ENCODE data around the gene COTL1.
A peak's percentile ranks its signal among the peaks of the same experiment; 100 is the strongest.

The COTL1 gene

DNA sequence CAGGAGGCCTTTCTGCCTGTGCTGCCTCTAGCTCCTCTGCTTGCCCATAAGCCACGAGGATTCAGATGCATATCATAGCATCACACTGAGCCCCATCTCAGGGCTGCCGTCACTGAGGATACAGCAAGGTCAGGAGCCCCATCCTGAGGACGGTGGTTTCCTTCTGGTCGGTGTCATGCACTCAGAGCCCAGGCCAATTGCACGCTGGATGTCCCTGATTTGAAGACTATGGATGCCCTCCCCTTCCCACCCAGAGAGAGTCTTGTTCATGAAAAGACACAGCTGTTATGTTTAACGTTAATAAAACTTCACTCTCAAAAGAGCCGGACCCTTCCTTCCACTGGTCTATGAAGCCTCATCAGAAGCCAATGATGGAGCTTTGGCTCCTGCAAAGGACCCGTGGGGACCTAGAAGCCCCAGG, 19.9 kb downstream of the COTL1 start:
- DNase-seq (ENCODE audit: low read depth in 2 of 2, low spot score in 1 of 2), result no peak

DNA sequence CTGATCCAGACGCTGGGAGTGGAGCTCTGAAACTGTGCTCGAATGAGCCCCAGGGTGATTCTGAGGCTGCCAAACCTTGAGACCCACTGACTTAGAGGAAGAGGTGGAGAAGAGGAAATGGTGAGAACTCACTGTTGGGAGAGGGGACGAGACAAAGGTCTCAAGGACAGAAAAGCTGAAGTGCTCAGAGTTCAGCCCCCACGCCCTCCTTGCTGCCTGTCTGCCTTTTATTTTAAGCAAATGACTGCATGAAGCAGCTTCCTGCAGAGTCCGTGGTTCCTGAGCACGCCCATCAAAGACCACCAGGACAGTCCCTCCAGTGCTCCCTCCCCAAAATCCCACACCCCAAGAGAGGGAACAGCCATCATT, 20.4 kb downstream of the COTL1 start:
- DNase-seq (ENCODE audit: low read depth in 2 of 2, low spot score in 1 of 2), result no peak

DNA sequence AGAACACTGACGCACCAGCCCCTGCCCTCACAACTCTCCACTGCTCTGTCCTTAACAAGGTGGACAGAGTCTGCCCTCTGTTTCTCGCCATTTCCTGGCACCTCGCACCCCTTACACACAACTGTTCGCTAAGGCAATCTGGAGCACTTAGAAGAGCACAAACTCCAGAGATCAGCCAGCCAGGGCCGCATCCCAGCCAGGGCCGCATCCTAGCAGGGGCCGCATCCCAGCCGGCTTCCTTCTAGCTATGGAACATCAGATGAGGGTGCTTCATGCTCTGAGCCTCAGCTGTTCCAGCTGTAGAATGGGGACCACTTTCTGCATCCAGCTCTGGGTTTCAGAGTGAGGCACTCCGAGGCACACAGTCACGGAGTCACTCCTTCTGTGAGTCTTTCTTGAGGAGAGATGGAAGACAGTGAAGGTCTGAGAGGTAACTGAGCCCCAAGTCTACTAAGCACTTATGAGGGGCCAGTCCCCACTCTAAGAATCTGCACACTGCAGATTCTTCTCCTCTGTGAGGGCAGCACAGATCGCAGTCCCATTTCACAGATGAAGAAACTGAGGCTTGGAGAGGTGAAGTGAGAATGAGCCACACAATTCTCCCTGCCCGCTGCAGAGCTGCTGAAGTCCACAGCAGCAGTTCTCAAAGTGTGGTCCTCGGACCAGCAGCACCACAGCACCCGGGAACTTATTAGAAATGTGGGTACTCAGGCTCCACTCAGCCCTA, 20.9 kb downstream of the COTL1 start:
- DNase-seq (ENCODE audit: low read depth in 2 of 2, low spot score in 1 of 2), result no peak

DNA sequence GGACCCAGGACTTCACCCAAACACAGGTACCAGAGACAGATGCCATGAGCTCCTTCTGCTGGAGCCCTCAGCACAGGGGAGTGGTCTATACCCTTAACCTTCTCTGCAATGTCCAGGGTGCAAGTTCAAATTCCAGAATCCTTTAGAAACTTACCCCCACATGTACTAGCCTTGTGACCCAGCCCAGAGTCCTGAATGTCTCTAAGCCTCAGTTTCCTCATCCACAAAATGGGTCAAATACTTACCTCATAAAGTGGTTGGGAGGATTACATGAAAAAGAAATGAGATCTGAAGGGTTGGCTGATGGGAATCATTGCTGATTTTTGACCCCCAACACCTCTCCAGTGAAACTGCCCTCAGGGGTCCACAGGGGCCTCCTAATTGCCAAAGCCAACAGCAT, 21.7 kb downstream of the COTL1 start:
- DNase-seq (ENCODE audit: low read depth in 2 of 2, low spot score in 1 of 2), result no peak

DNA sequence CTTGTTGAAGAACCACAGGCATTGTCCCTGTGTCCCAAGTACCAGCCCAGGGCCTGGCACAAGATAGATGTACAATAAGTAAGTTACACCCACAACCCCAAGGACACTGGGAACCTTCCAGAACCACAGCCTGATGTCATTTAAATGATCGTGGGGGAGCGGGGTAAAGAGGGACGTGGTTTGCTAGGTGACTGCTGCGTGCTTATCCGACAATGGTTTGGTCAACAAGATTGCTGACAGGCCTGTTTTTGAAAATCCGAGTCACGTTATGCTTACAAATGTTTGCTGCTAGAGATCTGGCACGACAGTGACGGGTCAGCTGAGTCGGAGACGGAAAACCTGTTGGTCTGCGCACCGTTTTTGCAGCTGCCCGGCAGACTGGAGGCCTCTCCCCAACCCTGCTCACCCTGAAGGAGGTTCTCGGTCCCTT, 22.8 kb downstream of the COTL1 start:
- DNase-seq (ENCODE audit: low read depth in 2 of 2, low spot score in 1 of 2), result no peak

DNA sequence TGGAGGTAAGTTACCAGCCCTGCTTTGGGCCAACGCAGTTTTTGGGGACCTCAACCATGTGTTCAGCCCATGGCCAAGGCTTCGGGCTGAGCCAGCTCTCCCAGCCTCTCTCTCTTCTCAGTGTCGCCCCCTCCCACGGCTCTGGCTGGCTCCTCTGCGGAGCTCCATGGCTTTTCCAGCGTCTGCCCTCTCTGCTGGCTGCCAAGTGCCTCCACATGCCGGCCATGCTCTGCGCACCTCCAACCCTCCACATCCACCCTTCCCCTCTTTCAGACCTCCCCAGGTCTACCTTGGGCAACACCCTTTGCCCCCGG, 23.2 kb downstream of the COTL1 start:
- DNase-seq (ENCODE audit: low read depth in 2 of 2, low spot score in 1 of 2), result no peak

DNA sequence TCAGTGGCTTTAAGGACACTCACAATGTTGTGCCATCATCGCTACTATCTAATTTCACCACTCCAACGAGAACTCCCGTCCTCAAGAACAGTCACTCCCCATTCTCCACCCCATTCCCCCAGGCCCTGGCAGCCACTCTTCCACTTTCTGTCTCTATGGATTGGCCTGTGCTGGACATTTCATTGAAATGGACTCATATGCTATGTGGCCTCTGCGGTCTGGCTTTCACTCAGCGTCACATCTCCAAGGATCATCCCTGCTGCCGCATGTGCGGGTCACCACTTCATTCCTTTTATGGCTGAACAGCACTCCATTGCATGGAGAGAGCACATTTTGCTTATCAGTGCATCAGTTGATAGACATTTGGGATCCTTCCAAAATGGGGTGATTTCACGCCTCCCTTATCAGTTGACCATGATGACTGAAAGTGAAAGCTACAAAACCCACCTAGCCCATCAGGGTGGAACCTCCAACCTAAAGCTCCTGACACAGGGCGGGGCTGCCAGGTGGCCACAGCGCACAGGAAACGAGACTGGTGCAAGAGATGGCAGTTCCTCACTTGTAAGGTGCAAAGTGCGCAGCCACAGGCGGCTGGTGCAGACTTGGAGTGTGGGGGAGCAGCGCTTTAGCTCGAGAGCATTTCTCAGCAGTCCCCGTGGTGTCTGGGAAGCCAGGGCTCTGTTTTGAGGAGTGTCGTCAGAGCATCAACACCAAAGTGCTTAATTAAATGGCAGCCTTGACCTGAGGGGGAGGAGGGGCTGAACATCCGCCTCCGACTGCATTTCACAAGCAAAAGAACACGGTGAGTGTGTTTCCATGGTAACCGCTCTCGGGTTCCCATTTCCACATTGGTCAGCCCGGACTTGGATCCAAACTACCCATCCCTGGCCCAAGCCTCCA, 23.8 kb downstream of the COTL1 start:
- peak; percentile 51 to 65 for DNase-seq (ENCODE audit: low read depth in 2 of 2, low spot score in 1 of 2)

DNA sequence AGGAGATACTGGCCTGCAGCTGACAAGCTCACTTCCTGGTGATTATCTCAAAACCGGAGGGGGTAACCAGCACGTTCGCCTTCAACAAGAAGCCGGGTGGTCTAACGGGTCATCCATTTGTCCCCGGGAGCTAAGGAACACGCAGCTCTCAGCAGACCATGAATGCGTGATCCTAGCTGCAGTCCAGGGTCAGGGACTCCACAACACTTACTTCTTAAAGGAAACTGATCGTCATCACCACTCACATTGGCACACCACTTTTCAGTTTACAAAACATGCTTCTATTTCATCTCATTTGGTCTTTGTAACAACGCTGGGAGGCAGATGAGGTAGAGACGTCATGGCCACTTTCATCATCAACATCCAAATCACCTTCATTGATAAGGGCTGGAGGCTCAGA, 25.2 kb downstream of the COTL1 start:
- no peak for DNase-seq (ENCODE audit: low read depth in 2 of 2, low spot score in 1 of 2)

DNA sequence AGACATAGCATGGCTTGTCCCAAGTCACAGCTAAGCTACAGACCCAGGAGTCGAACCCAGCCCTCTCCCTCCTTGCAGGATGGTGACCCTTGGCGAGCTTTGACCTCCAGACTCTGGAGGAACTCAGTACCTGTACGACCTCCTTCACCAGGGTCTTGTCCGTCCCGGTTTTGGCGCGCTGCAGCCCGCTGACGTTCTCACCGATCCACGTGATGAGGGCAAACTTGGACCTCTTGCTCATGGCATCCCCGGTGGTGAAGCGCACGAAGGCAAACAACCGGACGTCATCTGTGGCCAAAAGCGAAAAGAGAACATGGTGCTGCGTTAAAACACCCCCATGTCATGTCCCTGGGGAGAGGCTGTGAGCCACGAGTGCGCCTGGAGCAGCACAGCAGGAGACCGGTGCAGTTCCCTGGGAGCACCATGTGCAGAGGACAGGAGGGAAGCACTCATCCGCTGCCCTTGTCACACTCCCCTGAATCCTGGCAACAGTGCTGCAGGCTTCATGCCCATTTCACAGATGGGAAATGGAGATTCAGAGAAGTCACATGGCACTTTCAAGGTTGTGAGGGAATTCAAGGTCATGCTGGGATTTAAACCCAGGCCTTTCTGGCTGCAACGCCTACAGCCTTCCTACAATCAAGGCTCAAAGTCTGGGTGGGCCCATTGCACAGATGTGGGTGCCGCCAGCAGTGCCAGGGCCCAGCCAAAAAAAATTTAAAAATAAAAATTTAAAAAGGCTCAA, 27.7 kb downstream of the COTL1 start:
- DNase-seq (ENCODE audit: low read depth in 2 of 2, low spot score in 1 of 2), result no peak

DNA sequence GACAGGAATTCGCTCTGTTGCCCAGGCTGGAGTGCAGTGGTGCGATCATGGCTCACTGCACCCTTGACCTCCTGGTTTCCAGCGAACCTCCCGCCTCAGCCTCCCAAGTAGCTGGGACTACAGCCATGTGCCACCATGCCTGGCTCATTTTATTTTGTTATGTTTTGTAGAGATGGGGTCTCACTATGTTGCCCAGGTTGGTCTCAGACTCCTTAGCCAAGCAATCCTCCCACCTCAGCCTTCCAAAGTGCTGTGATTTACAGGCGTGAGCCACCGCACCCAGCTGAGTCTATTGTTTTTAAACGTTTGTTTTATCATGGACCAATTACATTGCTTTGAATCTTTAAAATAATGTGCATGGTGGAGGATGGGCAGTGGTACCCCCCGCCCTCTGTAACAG, 28.9 kb downstream of the COTL1 start:
- DNase-seq (ENCODE audit: low read depth in 2 of 2, low spot score in 1 of 2), result no peak

DNA sequence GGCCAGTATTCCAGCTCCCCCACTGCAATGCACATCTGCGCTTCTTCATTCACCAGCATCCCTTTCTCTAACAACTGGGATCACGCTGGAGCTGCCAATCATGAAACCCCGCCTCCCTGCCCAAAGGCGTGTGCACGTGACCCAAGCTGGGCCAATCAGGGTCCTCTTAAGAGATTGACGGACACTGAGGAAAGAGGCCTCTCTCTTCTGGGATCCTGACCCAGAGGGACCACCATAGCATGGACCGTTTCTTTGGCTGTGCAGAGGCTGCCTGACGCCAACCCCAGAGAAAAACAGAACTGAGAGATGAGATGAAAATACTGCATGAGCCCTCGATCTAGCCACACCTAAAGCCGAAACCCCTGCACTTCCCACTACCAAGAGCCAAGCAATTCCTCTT, 32.0 kb downstream of the COTL1 start:
- DNase-seq (ENCODE audit: low read depth in 2 of 2, low spot score in 1 of 2), result no peak

DNA sequence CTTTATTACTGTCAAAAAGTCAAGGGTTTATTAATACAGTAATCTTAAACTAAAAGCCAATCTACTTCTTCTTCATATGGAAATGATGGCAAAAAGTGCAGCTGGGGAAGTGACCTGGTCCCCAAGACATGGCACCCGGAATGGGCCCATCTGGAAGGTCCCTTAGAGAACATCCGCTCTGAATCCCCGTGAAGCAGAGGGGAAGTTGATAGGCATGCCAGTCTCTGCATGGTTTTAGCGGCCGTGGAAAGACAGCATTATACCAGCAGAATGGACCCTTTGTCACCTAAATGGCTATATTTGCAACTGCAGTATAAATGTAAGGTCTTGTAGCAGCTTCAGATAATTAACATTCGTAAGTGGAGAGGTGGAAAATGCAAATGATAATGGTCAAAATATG, 32.4 kb downstream of the COTL1 start:
- no peak for DNase-seq (ENCODE audit: low read depth in 2 of 2, low spot score in 1 of 2)

DNA sequence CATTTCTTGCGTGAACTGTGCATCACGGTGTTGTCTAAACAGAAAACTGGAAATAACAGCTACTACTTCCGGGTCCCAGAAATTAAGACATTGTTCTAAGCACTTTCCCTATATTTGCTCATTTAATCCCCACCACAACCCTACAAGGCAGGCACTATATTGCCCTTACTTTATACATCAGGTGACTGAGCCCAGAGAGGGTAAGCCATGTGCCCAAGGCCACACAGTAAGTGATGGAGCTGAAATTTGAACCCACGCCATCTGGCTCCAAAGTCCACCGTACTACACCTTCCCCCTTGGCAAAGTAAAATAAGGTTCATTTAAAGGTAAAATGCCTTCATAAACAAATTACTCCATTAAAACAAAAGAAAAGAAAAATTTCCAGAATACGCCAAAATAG, 33.2 kb downstream of the COTL1 start:
- DNase-seq (ENCODE audit: low read depth in 2 of 2, low spot score in 1 of 2), result no peak

DNA sequence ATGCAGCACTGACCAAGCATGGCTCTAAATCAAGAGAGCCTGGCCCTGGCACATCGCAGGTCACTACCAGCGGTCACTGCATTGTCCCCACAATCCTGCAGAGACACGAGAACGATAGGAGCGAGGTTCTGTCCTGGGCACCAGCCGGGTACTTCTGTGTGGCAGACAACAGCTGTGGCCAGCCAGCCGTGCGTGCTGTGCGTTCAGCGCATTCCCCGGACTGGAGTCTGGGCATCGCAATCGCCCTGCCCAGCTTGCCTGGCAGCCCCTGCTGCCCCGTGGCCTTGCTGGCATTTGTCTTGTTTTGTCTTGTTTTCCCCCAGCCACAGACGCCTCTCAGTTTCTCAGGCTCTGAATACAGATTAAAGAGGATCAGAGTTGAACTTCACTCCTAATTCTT, 33.9 kb downstream of the COTL1 start:
- DNase-seq (ENCODE audit: low read depth in 2 of 2, low spot score in 1 of 2), result no peak

DNA sequence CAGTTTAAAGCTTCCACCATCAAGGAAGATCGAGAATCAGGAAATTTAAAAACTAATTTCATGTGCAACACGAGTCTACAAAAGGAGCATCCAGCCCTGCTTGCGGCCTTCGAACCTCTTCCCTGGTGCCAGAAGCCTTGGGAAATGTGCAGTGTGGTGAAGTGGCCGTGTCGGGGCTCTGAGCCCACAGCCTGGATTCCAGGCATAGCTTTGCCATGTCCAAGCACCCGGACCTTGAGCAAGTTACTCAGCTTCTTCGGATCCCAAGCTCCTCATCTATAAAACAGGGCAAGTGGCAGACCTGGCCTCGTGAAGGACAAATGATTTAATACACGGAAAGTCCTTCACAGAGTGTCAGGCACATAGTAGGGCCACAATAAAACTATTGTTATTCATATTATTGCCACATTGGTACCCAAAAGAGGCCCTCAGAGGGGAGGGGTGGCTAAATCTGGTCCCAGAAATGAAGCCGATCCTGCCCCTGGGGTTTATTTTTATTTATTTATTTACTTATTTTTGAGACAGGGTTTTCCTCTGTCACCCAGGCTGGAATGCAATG, 34.8 kb downstream of the COTL1 start:
- no peak for DNase-seq (ENCODE audit: low read depth in 2 of 2, low spot score in 1 of 2)

DNA sequence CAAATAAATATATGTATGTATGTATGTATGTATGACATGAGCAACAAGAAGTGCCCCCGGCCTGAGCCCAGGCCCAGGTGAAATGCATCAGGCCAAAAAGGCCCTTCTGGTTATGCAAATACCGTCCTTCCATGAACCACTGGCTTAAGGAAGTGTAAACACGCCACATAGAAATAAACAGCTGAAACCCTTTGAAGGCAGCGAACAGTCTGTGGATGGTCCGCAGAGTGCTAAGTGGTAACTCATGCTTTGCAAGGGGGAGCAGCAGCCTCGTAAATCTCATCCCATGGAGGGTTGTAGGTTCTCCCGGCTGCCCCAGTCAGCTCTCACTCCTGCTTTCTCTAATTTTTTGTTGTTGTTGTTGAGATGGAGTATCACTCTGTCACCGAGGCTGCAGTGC, 36.7 kb downstream of the COTL1 start:
- no peak for DNase-seq (ENCODE audit: low read depth in 2 of 2, low spot score in 1 of 2)

DNA sequence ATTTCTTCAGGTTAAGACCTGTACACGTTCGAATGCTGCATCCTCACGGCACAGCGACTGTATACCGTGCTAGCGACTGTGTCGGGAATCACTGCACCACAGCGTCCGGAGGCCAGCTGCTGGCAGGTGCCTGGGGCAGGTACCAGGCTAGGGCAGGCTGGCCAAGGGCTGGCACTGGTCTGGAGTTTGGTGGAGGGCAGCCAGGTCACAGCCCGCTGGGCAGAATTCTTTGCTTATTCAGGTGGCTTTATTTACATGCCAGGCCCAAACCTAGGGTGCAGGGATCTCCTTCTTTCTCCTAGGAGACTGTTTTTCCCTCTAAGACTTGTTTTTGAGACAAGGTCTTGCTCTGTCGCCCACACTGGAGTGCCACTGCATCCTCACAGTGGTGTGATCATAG, 37.9 kb downstream of the COTL1 start:
- no peak for DNase-seq (ENCODE audit: low read depth in 2 of 2, low spot score in 1 of 2)

DNA sequence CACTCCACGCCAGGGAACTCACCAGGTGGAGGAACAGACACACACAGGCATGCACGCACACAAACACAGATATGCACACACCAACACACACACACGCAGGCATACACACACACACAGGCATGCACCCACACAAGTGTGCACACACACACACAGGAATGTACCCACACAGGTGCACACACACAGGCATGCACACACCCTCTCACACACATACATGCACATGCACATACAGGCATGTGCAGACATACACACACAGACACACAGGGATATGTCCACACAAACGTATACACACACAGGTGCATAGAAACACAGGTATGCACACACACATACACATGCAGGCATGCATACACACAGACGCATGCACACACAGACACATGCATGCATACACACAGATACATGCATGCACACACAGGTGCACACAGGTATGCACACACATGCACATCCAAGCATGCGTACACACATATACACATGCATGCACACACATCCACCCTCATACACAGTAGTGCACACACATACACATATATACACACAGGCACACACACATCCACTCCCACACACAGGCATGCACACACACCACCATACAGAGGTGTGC, 39.2 kb downstream of the COTL1 start:
- DNase-seq (ENCODE audit: low read depth in 2 of 2, low spot score in 1 of 2), result no peak

DNA sequence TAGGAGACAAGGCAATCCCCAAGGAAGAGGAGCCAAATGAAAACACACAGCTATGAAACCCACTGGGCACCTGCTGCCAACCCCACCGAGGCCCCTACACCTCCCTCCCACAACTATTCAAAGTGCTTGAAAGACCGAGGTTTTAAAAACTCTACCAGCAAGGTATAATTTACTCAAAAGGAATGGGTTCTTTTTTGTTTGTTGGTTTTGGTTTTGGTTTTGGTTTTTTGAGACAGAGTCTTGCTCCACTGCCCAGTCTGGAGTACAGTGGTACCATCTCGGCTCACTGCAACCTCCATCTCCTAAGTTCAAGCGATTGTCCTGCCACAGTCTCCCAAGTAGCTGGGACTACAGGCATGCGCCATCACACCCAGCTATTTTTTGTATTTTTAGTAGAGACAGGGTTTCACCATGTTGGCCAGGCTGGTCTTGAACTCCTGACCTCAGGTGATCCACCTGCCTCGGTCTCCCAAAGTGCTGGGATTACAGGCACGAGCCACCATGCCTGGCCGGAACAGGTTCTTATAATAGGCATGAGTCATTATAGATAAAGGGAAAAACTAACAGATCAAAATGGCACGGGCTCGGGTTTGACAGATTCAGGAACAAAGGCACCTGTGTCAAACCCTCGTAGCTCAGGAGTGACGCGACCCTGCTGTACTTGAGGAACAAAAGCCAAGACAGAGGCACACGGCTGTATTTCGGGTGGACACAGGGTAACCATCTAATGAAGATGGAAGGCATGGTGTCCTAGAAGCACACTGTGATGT, 40.7 kb downstream of the COTL1 start:
- DNase-seq (ENCODE audit: low read depth in 2 of 2, low spot score in 1 of 2), result no peak

DNA sequence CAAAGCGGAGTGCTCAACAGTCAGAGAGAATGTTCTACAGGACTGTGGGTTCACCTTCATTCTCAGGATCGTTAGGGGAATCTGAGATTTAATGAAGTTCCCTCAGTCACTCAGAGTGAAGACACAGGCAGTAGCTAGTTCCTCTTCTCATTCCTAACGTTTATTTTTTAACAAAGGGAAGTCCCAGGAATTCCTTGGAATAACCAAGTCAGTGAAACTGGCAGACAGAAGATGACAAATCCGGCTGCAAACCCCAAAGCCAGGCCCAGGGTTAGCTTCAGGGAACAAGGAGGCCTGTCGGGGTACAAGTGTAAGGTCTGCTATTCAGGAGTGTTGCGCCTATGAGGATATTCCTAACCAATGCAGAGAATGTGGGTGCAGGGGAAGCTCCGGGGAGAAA, 42.0 kb downstream of the COTL1 start:
- no peak for DNase-seq (ENCODE audit: low read depth in 2 of 2, low spot score in 1 of 2)

DNA sequence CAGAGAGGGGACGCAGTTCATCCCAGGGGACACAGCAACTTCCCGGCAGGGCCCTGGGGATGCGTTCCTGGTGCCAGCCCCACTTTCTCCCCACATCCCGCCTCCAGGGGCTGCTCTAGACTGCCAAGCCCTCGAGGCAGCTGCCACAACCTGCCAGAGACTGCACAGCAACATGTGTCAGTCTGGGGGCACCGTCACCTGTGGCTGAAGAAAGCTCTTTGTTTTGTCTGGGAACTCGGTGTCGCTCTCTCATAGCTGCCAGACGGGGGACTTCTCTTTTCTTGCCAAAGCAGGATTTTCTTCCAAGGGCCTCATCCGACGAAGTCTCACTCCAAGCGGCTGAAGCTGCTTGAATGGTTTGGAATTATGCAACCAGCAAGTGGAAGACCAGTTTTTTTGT, 43.7 kb downstream of the COTL1 start:
- no peak for DNase-seq (ENCODE audit: low read depth in 2 of 2, low spot score in 1 of 2)

All from stimulated activated CD8-positive, alpha-beta memory T cell treated with anti-CD3 and anti-CD28 coated beads, Interleukin-4, amount 100 ng/mL, for 1 hour (primary cell).